Mesothelial cell of epicardium (in vitro differentiated cells): ENCODE data around the gene TMPRSS11D. TPM values are rescaled to one million over a fixed set of nuclear protein-coding genes. Genes with fewer than 3 reads are reported as not detected.

Experiments
- DNase-seq, 2 experiments: peaks; one replicate each; pipeline ENCODE4 v3.0.0; 2021; ENCODE audit warnings: low spot score in 2 of 2; ENCODE audit not compliant: unreplicated experiment in 2 of 2
- H3K27ac Mint-ChIP-seq: 2 replicates; pipeline ENCODE4 v1.8.0; 2021; ENCODE audit warnings: mixed read lengths
- H3K27me3 Mint-ChIP-seq: 2 replicates; pipeline ENCODE4 v1.8.0; 2021; ENCODE audit warnings: low read depth, mixed read lengths
- H3K36me3 Mint-ChIP-seq: 2 replicates; pipeline ENCODE4 v1.8.0; 2021; ENCODE audit warnings: mixed read lengths
- H3K4me1 Mint-ChIP-seq: 2 replicates; pipeline ENCODE4 v1.8.0; 2021; ENCODE audit warnings: mixed read lengths
- H3K4me3 Mint-ChIP-seq: 2 replicates; pipeline ENCODE4 v1.8.0; 2021; ENCODE audit warnings: mild to moderate bottlenecking, moderate library complexity, mixed read lengths
- H3K9me3 Mint-ChIP-seq: 2 replicates; pipeline ENCODE4 v1.8.0; 2021; ENCODE audit warnings: mixed read lengths
- CTCF ChIP-seq: fragments of 200-600 bp; sonication (generic); IDR thresholded peaks from one replicate; pipeline ENCODE4 v1.5.0; 2021; ENCODE audit warnings: antibody characterized with exemption; ENCODE audit not compliant: unreplicated experiment
- total RNA-seq: library from RNA; stranded (reverse); gene quantifications from 3 replicates; pipeline ENCODE4 v1.2.1, GENCODE V29; 2021

TMPRSS11D gene
- not detected in 3 replicates for total RNA-seq

- TF ChIP-seq CTCF: no peak
Measured at GRCh38 chr4:67883902-67884301, at the start of gene TMPRSS11D. TMPRSS11D (minus strand) TSS chr4:67884002; CDS start chr4:67883933, 69 bp downstream.

DNA sequence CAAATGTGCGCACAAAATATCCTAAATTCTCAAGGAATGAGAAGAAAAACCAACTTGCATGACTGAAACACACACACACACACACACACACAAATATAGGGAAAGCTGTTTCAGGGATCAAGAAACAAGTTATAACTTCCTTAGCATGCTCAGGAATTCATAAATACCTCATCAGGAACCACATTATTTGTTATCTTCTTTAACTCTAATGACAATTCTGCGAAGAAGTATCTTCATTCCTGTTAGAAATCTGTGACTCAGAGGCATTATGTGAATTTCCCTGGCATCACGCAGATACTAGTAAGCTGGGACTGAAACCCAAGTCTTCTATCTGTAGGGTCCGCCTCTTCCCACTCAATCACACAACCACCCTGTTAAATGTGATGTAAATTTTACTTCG, 49.2 kb upstream of the TMPRSS11D start:
- Mint-ChIP-seq H3K36me3 (no peaks in the 10 kb centered on the region), H3K4me1 (peaks cover 25% of the 10 kb centered on the region), H3K27me3 (no peaks in the 10 kb centered on the region), H3K27ac (no peak overlapping the region), H3K9me3 (peaks cover 2% of the 10 kb centered on the region), H3K4me3 (no peak overlapping the region)
- DNase-seq: no peak
- no peak for TF ChIP-seq CTCF

More at GRCh38 chr4:67883902-67884301, at the start of gene TMPRSS11D:
- Mint-ChIP-seq H3K27ac (no peak within 1 kb of the TSS), H3K27me3 (no peaks in the 10 kb centered on the region), H3K9me3 (peaks cover 3% of the 10 kb centered on the region), H3K36me3 (no peaks in the 10 kb centered on the region), H3K4me3 (no peak within 1 kb of the TSS), H3K4me1 (no peaks in the 10 kb centered on the region)
- no peak for DNase-seq

- no peaks in the 10 kb centered on the region for H3K27me3 Mint-ChIP-seq
- DNase-seq: no peak
- no peak overlapping the region for H3K27ac Mint-ChIP-seq
- H3K9me3 Mint-ChIP-seq: no peaks in the 10 kb centered on the region
- no peak for TF ChIP-seq CTCF
- H3K36me3 Mint-ChIP-seq: no peaks in the 10 kb centered on the region
- no peak overlapping the region for H3K4me3 Mint-ChIP-seq
- H3K4me1 Mint-ChIP-seq: peaks cover 25% of the 10 kb centered on the region
Measured at GRCh38 chr4:67931256-67931655, 47.5 kb upstream of the TMPRSS11D start.

DNA sequence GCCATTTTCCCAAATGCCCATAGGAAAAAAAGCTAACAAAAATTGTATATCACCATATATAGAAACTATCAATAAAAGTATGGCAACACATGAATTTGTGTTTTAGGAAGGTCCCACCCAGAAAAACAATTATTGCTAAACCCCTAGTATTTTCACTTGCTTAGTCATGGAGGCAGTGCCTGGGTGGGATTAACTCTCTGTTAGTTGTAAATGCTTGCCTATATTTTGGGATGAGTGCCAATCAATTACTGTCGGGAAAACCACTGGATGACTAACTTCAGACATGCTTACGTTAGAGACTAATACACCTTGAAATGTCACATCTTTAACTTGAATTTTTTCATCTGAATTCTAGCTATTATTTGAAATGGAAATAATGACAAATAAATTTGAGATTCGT, 45.6 kb upstream of the TMPRSS11D start:
- H3K27ac Mint-ChIP-seq: no peak overlapping the region
- TF ChIP-seq CTCF: no peak
- peaks cover 2% of the 10 kb centered on the region for H3K9me3 Mint-ChIP-seq
- no peak for DNase-seq
- no peaks in the 10 kb centered on the region for H3K27me3 Mint-ChIP-seq
- H3K4me1 Mint-ChIP-seq: peaks cover 18% of the 10 kb centered on the region
- no peak overlapping the region for H3K4me3 Mint-ChIP-seq
- H3K36me3 Mint-ChIP-seq: no peaks in the 10 kb centered on the region

- H3K4me3 Mint-ChIP-seq: no peak overlapping the region
- H3K36me3 Mint-ChIP-seq: no peaks in the 10 kb centered on the region
- no peaks in the 10 kb centered on the region for H3K27me3 Mint-ChIP-seq
- TF ChIP-seq CTCF: no peak
- DNase-seq: no peak
- H3K4me1 Mint-ChIP-seq: peaks cover 10% of the 10 kb centered on the region
- peaks cover 7% of the 10 kb centered on the region for H3K9me3 Mint-ChIP-seq
- no peak overlapping the region for H3K27ac Mint-ChIP-seq
Measured at GRCh38 chr4:67928546-67928945, 44.7 kb upstream of the TMPRSS11D start.

DNA sequence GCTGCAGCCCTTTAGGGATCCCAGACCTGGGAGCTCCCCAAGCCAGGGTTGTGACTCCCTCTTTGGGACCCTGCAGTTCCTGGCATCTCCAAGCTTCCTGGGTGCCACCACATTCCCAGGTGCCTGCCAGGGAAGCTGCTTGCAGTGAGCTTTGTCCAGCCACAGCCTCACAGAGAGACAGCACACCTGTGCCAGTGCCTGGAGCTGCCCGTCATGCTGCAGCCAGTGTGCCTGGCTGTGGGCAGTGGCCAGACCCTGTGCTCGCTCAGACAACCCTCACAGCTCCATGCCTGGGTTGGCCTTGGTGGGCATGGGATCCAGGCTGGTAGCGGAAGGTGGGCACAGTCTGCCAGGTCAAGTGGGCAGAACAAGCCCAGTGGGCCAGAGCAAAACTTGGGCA, 43.4 kb upstream of the TMPRSS11D start:
- Mint-ChIP-seq H3K27me3 (no peaks in the 10 kb centered on the region), H3K27ac (no peak overlapping the region), H3K4me3 (no peak overlapping the region), H3K4me1 (peaks cover 13% of the 10 kb centered on the region), H3K36me3 (no peaks in the 10 kb centered on the region), H3K9me3 (peaks cover 7% of the 10 kb centered on the region)
- no peak for DNase-seq
- no peak for TF ChIP-seq CTCF
